ENCODE results near the gene KCNQ2. TPM values are rescaled to one million over a fixed set of nuclear protein-coding genes. Genes with fewer than 3 reads are reported as not detected.

Gene KCNQ2
- total RNA-seq, 1 donor: 0.36 TPM

- Histone ChIP-seq H4K20me1 (ENCODE audit: insufficient read depth, low read length) (no peaks in the 10 kb centered on the region), H3K4me3 (ENCODE audit: insufficient read depth, low read length) (no peak overlapping the region), H3K27me3 (ENCODE audit: insufficient read depth, low read length) (no peaks in the 10 kb centered on the region), H3K9me3 (ENCODE audit: low read depth, low read length) (no peaks in the 10 kb centered on the region), H3K79me2 (ENCODE audit: insufficient read depth, low read length) (no peaks in the 10 kb centered on the region), H3K4me1 (ENCODE audit: insufficient read depth, low read length) (no peaks in the 10 kb centered on the region), H3K27ac (ENCODE audit: low read depth, low read length) (no peak overlapping the region), H2AFZ (ENCODE audit: low read length) (no peak overlapping the region), H3K36me3 (ENCODE audit: insufficient read depth, low read length) (no peaks in the 10 kb centered on the region), H3K4me2 (ENCODE audit: insufficient read depth, low read length) (no peak overlapping the region)
- DNase-seq (ENCODE audit: insufficient read length, low spot score, missing footprints): peak; percentile 69
- no peak for TF ChIP-seq CTCF (IDR thresholded peaks at IDR 0.05; ENCODE audit: extremely low read depth, low read depth, low read length)
Observed at GRCh38 chr20:63355781-63356295, 116.6 kb downstream of the KCNQ2 start.

- TF ChIP-seq CTCF (IDR thresholded peaks at IDR 0.05; ENCODE audit: extremely low read depth, low read depth, low read length): no peak
- H3K27ac ChIP-seq (ENCODE audit: low read depth, low read length): no peak overlapping the region
- no peaks in the 10 kb centered on the region for H3K9me3 ChIP-seq (ENCODE audit: low read depth, low read length)
- no peaks in the 10 kb centered on the region for H3K79me2 ChIP-seq (ENCODE audit: insufficient read depth, low read length)
- no peak overlapping the region for H3K4me3 ChIP-seq (ENCODE audit: insufficient read depth, low read length)
- no peaks in the 10 kb centered on the region for H3K36me3 ChIP-seq (ENCODE audit: insufficient read depth, low read length)
- no peak overlapping the region for H2AFZ ChIP-seq (ENCODE audit: low read length)
- no peaks in the 10 kb centered on the region for H3K4me1 ChIP-seq (ENCODE audit: insufficient read depth, low read length)
- no peak overlapping the region for H3K4me2 ChIP-seq (ENCODE audit: insufficient read depth, low read length)
- peak; percentile 91 for DNase-seq (ENCODE audit: insufficient read length, low spot score, missing footprints)
- no peaks in the 10 kb centered on the region for H4K20me1 ChIP-seq (ENCODE audit: insufficient read depth, low read length)
- no peaks in the 10 kb centered on the region for H3K27me3 ChIP-seq (ENCODE audit: insufficient read depth, low read length)
Observed at GRCh38 chr20:63354636-63355350, 117.7 kb downstream of the KCNQ2 start.

- no peaks in the 10 kb centered on the region for H3K27me3 ChIP-seq (ENCODE audit: insufficient read depth, low read length)
Observed at GRCh38 chr20:63352811-63353221, 119.6 kb downstream of the KCNQ2 start.

More at GRCh38 chr20:63352811-63353221, 119.6 kb downstream of the KCNQ2 start:
- H3K36me3 ChIP-seq (ENCODE audit: insufficient read depth, low read length): no peaks in the 10 kb centered on the region
- H3K4me2 ChIP-seq (ENCODE audit: insufficient read depth, low read length): no peak overlapping the region
- no peaks in the 10 kb centered on the region for H3K9me3 ChIP-seq (ENCODE audit: low read depth, low read length)
- DNase-seq (ENCODE audit: insufficient read length, low spot score, missing footprints): no peak
- no peak overlapping the region for H3K27ac ChIP-seq (ENCODE audit: low read depth, low read length)
- H4K20me1 ChIP-seq (ENCODE audit: insufficient read depth, low read length): no peaks in the 10 kb centered on the region
- no peaks in the 10 kb centered on the region for H3K79me2 ChIP-seq (ENCODE audit: insufficient read depth, low read length)
- TF ChIP-seq CTCF (IDR thresholded peaks at IDR 0.05; ENCODE audit: extremely low read depth, low read depth, low read length): no peak
- no peaks in the 10 kb centered on the region for H3K4me1 ChIP-seq (ENCODE audit: insufficient read depth, low read length)
- H2AFZ ChIP-seq (ENCODE audit: low read length): no peak overlapping the region
- H3K4me3 ChIP-seq (ENCODE audit: insufficient read depth, low read length): no peak overlapping the region

Data from osteoblast (primary cell).